Dedifferentiated amniotic fluid mesenchymal stem cell (primary cell): ENCODE results near the gene CDRT4.
A peak's percentile ranks its signal among the peaks of the same experiment; 100 is the strongest.

Source experiments
- DNase-seq: peaks from one replicate; pipeline ENCODE4 v3.0.0-alpha.2; 2016; ENCODE audit errors: extremely low spot score

Gene CDRT4

DNA sequence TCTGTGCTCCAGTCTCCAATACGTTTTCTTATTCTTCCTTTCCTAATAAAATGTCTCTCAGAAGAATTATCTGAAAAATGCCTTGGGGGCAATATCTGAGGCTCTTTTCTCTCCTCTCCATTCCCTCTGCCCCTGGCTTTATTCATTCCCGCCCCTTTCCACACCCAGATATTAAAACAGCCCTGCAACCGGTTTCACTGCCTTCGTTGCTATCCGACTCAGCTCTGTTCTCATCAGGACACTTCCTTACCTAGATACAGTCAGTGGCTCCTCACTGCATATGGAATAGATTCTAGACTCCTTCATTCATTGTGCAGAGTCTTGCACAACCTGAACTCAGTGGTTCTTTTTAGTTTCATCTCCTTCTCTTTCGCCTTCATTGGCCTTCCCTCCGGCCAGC, 74.0 kb downstream of the CDRT4 start:
- DNase-seq: no peak

DNA sequence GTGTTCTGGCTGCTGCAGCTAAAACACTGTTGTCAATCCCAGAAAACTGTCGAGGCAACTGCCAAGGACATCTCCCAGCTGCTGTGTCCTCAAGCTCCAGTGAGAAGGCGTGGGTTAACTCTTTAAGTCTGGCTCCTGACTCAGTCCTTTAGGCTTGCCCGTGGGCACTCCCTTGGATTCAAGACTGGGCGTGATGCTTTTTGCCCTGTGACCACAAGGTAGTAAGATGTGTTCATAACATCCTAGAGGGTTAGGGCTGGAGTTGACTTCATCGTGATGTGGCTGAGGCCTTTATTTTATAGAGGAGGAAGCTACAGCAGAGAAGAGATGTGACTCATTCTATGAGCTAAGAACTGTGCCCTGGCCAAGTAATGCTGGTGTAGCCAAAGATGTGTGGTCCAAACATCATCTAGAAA, 75.1 kb downstream of the CDRT4 start:
- peak; percentile 72 for DNase-seq

- no peak for DNase-seq
These were observed 78.9 kb downstream of the CDRT4 start for GRCh38 chr17:15388356-15389041.

DNA sequence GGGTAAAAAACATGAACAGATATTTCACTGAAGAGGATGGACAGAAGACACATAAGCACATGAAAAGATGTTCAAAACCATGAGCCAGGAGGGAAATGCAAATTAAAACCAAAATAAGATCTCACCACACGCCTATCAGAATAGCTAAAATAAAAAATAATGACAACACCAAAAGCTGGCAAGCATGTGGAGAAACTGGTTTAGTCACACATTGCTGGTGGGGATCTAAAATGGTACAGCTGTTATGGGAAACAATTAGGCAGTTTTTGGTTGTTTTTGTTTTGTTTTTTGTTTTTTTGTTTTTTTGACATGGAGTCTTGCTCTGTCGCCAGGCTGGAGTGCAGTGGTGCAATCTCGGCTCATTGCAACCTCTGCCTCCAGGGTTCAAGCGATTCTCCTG, 81.3 kb downstream of the CDRT4 start:
- DNase-seq: no peak
